Measurements from ENCODE around the gene COL9A1. TPM values are rescaled to one million over a fixed set of nuclear protein-coding genes. Genes with fewer than 3 reads are reported as not detected.
A peak's percentile ranks its signal among the peaks of the same experiment; 100 is the strongest.

Gene COL9A1
- total and polyA plus RNA-seq, 4 donors = 0.02 to 1.7 (median 0.06) TPM; not detected in 1

DNA sequence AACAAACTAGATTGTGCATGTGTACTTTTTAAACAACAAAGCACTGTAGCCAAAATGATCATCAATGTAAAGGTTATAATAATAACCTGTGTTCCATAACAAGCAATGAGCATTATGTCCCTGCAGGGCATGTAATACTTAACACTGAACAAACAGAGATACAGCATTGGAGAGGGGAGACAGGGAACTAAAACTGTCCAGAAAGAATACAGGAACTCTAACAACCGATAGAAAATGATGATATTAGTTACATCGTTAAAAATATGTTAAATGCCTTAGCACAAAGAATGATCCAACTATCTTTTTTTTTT is 80.5 kb downstream of the COL9A1 start:
- no peaks in the 10 kb centered on the region for H3K9me3 ChIP-seq (ENCODE audit: control insufficient read depth in 4 of 4, insufficient read depth in 3 of 4, low read length in 3 of 4)
- no peak for DNase-seq
- no peak overlapping the region for H3K27ac ChIP-seq (ENCODE audit: low read depth in 1 of 2, low read length in 1 of 2)
- no peak for ATAC-seq (ENCODE audit: insufficient read depth, low FRiP score)
- no peak overlapping the region for H3K4me3 ChIP-seq
- TF ChIP-seq, protein P1, sequence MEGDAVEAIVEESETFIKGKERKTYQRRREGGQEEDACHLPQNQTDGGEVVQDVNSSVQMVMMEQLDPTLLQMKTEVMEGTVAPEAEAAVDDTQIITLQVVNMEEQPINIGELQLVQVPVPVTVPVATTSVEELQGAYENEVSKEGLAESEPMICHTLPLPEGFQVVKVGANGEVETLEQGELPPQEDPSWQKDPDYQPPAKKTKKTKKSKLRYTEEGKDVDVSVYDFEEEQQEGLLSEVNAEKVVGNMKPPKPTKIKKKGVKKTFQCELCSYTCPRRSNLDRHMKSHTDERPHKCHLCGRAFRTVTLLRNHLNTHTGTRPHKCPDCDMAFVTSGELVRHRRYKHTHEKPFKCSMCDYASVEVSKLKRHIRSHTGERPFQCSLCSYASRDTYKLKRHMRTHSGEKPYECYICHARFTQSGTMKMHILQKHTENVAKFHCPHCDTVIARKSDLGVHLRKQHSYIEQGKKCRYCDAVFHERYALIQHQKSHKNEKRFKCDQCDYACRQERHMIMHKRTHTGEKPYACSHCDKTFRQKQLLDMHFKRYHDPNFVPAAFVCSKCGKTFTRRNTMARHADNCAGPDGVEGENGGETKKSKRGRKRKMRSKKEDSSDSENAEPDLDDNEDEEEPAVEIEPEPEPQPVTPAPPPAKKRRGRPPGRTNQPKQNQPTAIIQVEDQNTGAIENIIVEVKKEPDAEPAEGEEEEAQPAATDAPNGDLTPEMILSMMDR (IDR thresholded peaks at IDR 0.05; ENCODE audit: control extremely low read depth, extremely low read depth) = no peak
- H3K36me3 ChIP-seq (ENCODE audit: control insufficient read depth in 4 of 4, insufficient read depth in 4 of 4, low read length in 4 of 4) = no peaks in the 10 kb centered on the region
- H3K27me3 ChIP-seq (ENCODE audit: control insufficient read depth in 3 of 3, insufficient read depth in 3 of 3, low read length in 2 of 3) = peaks cover 0 to 16% (median 15%) of the 10 kb centered on the region in 3 donors
- H3K4me1 ChIP-seq (ENCODE audit: control insufficient read depth in 5 of 5, insufficient read depth in 5 of 5, low read length in 5 of 5) = no peaks in the 10 kb centered on the region
- no peak overlapping the region for H3K9ac ChIP-seq (ENCODE audit: insufficient read depth in 1 of 2, low read length in 2 of 2)
- WGBS, 2 donors = 72 to 81% methylated on average over 2 of the region's 2 CpGs

DNA sequence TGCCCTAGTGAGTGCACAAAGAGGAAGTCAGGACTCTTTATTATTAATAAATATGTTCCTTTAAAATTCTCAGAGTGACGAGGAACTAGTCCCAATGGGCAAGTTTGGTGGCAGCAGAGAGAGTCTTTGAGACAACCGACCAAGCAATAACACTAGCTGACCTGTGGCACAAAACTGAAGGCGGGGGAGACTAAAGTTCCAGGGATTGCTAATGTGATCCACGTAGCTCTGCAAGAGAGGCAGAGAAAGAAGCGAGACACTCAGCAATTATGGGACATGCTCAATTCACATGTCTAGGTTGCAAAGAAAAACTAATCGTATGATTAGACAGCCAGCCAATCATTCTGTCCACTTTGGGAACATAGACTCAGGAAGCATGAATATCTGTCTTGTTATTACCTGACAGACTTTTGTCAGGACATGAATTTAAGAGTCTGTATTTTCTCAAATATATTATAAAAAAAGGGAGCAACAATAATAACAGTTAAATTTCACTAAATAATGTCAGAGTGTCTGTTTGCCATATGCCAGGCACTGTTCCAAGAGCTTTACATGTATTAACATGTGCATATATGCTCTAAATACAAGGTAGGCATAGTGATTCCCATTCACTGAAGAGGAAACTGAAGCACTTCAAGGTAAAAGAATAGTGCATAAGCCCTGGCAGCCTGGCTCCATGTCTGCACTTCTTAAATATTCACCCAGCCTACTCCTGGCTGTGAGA is 81.0 kb downstream of the COL9A1 start:
- TF ChIP-seq, protein P1 (IDR thresholded peaks at IDR 0.05; ENCODE audit: control extremely low read depth, extremely low read depth) = no peak
- Histone ChIP-seq H3K27ac (ENCODE audit: low read depth in 1 of 2, low read length in 1 of 2) (no peak overlapping the region), H3K4me3 (no peak overlapping the region), H3K27me3 (ENCODE audit: control insufficient read depth in 3 of 3, insufficient read depth in 3 of 3, low read length in 2 of 3) (peaks cover 0 to 19% (median 19%) of the 10 kb centered on the region in 3 donors), H3K9ac (ENCODE audit: insufficient read depth in 1 of 2, low read length in 2 of 2) (no peak overlapping the region), H3K9me3 (ENCODE audit: control insufficient read depth in 4 of 4, insufficient read depth in 3 of 4, low read length in 3 of 4) (no peaks in the 10 kb centered on the region), H3K4me1 (ENCODE audit: control insufficient read depth in 5 of 5, insufficient read depth in 5 of 5, low read length in 5 of 5) (no peaks in the 10 kb centered on the region), H3K36me3 (ENCODE audit: control insufficient read depth in 4 of 4, insufficient read depth in 4 of 4, low read length in 4 of 4) (no peaks in the 10 kb centered on the region)
- ATAC-seq (ENCODE audit: insufficient read depth, low FRiP score) (no peak), DNase-seq (no peak)
- WGBS, 2 donors = 68 to 69% methylated on average over 6 of the region's 6 CpGs

DNA sequence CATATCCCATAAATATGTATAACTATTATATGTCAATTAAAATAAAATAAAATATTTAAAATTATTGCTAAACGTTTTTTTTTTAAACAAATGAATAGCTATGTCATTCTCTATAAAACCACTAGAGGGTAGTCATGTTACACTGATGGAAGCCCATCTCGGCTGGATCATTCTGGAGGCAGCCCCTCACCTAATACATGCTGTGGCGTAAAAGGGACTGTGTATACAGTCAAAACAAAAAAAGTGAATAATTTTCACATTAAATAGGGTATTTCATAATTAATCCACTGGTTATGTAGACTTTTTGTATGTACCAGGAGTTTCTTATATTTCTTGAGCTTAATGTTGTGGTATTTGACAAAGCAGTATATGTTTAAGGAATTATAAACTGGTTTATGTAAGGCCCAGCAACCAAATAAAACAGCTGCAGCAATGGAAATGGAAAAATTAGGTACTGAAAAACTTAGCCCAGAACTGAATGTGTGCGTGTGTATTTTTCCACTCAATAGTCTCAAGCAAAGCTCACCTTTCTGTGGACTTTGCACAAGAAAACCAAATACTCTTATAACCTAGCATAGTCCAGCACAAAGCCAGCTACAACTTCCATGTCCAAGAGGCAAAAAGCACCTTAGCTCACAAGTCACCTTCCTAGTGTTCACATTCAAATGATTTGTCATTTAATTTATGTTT is 81.7 kb downstream of the COL9A1 start:
- H3K27me3 ChIP-seq (ENCODE audit: control insufficient read depth in 3 of 3, insufficient read depth in 3 of 3, low read length in 2 of 3) = peaks cover 0 to 22% (median 20%) of the 10 kb centered on the region in 3 donors
- H3K36me3 ChIP-seq (ENCODE audit: control insufficient read depth in 4 of 4, insufficient read depth in 4 of 4, low read length in 4 of 4) = no peaks in the 10 kb centered on the region
- no peak overlapping the region for H3K27ac ChIP-seq (ENCODE audit: low read depth in 1 of 2, low read length in 1 of 2)
- TF ChIP-seq, protein P1 (IDR thresholded peaks at IDR 0.05; ENCODE audit: control extremely low read depth, extremely low read depth) = peak; percentile 3
- H3K4me3 ChIP-seq = no peak overlapping the region
- 17 to 20% methylated on average over 4 of the region's 4 CpGs for WGBS, 2 donors
- no peak overlapping the region for H3K9ac ChIP-seq (ENCODE audit: insufficient read depth in 1 of 2, low read length in 2 of 2)
- H3K9me3 ChIP-seq (ENCODE audit: control insufficient read depth in 4 of 4, insufficient read depth in 3 of 4, low read length in 3 of 4) = no peaks in the 10 kb centered on the region
- no peaks in the 10 kb centered on the region for H3K4me1 ChIP-seq (ENCODE audit: control insufficient read depth in 5 of 5, insufficient read depth in 5 of 5, low read length in 5 of 5)
- no peak for ATAC-seq (ENCODE audit: insufficient read depth, low FRiP score)
- DNase-seq = peak; percentile 28 to 75 (median 71)

Data from lung (tissue), 12 donors.